RWPE2 (cell line): ENCODE measurements around the gene RECQL5.
A peak's percentile ranks its signal among the peaks of the same experiment; 100 is the strongest.

Experiments
- ATAC-seq: fragments of 200-7000 bp; cut with Tn5 transposase; 3 replicates; pipeline ENCODE4 v1.9.1; 2021; ENCODE audit warnings: low read depth
- DNase-seq: peaks from one replicate; pipeline ENCODE4 v3.0.0-alpha.2; 2020; ENCODE audit warnings: low spot score
- H3K27ac ChIP-seq: fragments of 450-650 bp; 2 replicates; pipeline ENCODE4 v1.5.1; 2017; ENCODE audit warnings: mild to moderate bottlenecking; ENCODE audit not compliant: poor library complexity, severe bottlenecking
- H3K27me3 ChIP-seq: fragments of 250-450 bp; sonication (Bioruptor Pico); 2 replicates; pipeline ENCODE4 v1.5.1; 2021; ENCODE audit warnings: mild to moderate bottlenecking, moderate library complexity; ENCODE audit not compliant: insufficient read depth, poor library complexity, severe bottlenecking
- H3K36me3 ChIP-seq: fragments of 250-450 bp; sonication (Bioruptor Pico); 2 replicates; pipeline ENCODE4 v1.5.1; 2020; ENCODE audit warnings: low read depth, mild to moderate bottlenecking, moderate library complexity
- H3K4me1 ChIP-seq: fragments of 250-450 bp; sonication (Bioruptor Pico); 2 replicates; pipeline ENCODE4 v1.5.1; 2021; ENCODE audit warnings: mild to moderate bottlenecking, moderate library complexity; ENCODE audit not compliant: insufficient read depth, poor library complexity, severe bottlenecking
- H3K4me3 ChIP-seq: fragments of 250-450 bp; sonication (Bioruptor Pico); 2 replicates; pipeline ENCODE4 v1.5.1; 2021; ENCODE audit warnings: mild to moderate bottlenecking, moderate library complexity; ENCODE audit not compliant: severe bottlenecking
- H3K9me3 ChIP-seq: fragments of 250-450 bp; sonication (Bioruptor Pico); 2 replicates; pipeline ENCODE4 v1.5.1; 2021; ENCODE audit warnings: mild to moderate bottlenecking, moderate library complexity; ENCODE audit not compliant: severe bottlenecking
- TF ChIP-seq, protein P1 (sequence below): fragments of 450-650 bp; IDR thresholded peaks from one replicate; pipeline ENCODE4 v1.5.1; 2017; ENCODE audit warnings: mild to moderate bottlenecking, moderate library complexity; ENCODE audit not compliant: poor library complexity, severe bottlenecking

The RECQL5 gene

DNA sequence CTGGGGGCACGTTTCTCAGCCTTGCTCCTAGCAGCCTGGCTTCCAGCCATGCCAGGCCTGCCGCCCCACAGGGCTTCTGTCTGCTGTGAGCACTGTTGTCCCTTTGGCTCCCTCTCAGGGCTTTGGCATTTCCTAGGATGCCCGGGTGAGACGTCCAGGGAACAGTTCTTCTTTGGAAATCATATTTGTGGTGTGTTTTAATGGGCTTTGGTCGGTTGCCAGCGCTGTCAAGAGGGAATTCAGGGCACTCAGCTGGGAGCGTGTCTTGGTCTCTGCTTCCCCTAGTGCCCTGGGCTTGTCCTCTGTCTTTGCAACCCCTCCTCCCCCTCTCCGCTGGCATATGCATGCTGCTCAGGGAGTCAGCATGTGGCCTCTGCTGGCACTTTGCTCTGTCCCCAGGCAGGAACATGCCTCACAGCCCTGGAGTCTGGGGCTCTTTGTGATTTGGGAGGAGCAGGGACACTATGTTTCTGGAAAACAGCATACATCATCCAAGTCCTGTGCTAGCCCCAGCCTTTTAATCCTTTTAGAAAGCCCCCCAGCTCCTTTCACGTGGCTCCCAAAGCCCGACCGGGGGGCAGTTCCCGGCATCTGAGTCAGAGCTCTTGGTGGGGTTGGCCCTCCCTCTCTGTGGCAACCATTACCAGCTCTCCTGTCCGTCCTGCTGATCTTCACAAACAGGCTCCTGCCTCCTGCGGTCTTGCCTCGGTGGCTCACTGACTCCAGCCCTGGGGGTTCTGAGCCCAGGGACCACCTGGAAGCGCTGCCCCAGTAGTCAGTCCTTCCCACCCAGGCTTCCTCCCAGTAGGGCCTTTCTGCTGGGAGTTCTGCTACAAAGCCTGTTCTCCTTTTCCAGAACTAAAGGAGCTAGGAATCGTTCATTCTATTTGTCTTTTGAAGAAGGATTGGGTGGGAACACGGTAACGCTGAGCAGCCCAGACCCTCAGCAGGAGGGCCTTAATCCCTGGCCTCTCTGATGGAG lies 26.8 kb upstream of the RECQL5 start:
- H3K27me3 ChIP-seq, result no peaks in the 10 kb centered on the region
- no peak overlapping the region for H3K4me3 ChIP-seq
- peak overlapping the region; percentile 100 for H3K27ac ChIP-seq
- no peaks in the 10 kb centered on the region for H3K9me3 ChIP-seq
- H3K36me3 ChIP-seq, result peaks cover 60% of the 10 kb centered on the region
- H3K4me1 ChIP-seq, result peaks cover 78% of the 10 kb centered on the region
- ATAC-seq (peak; percentile 60), DNase-seq (peak; percentile 97)
- TF ChIP-seq, protein P1, sequence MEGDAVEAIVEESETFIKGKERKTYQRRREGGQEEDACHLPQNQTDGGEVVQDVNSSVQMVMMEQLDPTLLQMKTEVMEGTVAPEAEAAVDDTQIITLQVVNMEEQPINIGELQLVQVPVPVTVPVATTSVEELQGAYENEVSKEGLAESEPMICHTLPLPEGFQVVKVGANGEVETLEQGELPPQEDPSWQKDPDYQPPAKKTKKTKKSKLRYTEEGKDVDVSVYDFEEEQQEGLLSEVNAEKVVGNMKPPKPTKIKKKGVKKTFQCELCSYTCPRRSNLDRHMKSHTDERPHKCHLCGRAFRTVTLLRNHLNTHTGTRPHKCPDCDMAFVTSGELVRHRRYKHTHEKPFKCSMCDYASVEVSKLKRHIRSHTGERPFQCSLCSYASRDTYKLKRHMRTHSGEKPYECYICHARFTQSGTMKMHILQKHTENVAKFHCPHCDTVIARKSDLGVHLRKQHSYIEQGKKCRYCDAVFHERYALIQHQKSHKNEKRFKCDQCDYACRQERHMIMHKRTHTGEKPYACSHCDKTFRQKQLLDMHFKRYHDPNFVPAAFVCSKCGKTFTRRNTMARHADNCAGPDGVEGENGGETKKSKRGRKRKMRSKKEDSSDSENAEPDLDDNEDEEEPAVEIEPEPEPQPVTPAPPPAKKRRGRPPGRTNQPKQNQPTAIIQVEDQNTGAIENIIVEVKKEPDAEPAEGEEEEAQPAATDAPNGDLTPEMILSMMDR, result peak; percentile 39

DNA sequence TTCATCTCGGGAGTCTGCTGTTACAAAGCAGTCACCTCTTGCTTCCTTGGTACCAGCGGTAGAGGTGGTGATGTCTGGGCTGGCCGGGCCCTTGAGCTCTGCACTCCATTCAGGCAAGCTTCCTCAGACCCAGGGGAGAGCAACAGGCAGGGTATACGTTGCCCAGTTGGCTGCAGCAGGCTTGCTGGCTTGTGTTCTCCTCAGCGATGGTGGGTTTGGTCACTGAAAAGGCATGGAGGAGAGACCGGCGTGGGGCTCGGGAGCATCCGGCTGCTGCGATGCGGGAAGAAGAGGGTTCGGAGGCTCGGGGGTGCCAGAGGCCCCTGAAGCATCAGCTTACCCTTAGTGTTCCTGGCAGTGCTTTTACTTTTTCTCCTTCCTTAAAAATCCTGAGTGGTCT lies 26.0 kb upstream of the RECQL5 start:
- peak overlapping the region; percentile 100 for H3K27ac ChIP-seq
- H3K27me3 ChIP-seq, result no peaks in the 10 kb centered on the region
- TF ChIP-seq, protein P1, result no peak
- DNase-seq (no peak), ATAC-seq (no peak)
- H3K4me1 ChIP-seq, result peaks cover 86% of the 10 kb centered on the region
- no peak overlapping the region for H3K4me3 ChIP-seq
- H3K36me3 ChIP-seq, result peaks cover 64% of the 10 kb centered on the region
- H3K9me3 ChIP-seq, result no peaks in the 10 kb centered on the region

DNA sequence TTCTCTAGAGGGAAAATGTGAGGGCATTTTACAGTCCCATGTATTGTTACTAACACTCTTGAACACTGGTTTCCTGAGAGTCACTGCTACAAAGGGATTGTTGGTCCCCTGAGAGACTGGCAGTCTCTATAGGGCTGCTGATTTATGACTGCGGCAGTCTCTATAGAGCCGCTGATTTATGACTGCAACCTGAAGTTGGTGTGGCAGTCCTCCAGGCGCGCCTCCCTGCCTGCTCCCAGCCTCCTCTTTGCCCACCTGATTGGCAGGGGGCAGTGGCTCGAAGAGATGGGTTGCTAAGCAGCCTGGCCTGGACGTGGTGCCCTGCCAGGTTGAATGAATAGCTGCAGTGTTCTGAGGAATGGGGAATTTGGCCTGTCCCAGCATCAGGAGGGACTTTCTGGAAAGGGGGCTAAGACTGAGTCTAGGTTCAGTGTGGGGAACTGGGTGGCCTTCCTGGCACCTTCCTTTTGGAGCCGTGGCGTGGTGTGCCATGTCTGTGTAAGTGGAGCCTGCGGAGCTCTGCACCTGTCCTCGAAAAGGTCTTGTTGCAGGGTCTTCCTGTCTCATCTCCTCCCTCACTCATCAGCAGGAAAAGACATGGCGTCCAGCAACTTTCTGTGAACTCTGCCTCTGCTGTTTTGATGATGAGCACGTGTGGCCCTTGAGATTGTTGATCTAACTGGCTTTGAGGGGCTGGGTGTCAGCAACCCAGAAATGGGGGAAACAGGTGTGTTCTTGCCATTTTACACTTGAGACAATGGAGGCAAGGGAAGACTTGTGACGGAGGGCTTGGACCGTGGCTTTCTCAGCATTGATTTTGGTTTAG lies 25.1 kb upstream of the RECQL5 start:
- peaks cover 68% of the 10 kb centered on the region for H3K36me3 ChIP-seq
- DNase-seq (no peak), ATAC-seq (no peak)
- TF ChIP-seq, protein P1, result no peak
- H3K9me3 ChIP-seq, result no peaks in the 10 kb centered on the region
- no peaks in the 10 kb centered on the region for H3K27me3 ChIP-seq
- H3K4me1 ChIP-seq, result peaks cover 88% of the 10 kb centered on the region
- H3K27ac ChIP-seq, result peak overlapping the region; percentile 100
- H3K4me3 ChIP-seq, result no peak overlapping the region

- no peaks in the 10 kb centered on the region for H3K27me3 ChIP-seq
- ATAC-seq (no peak), DNase-seq (no peak)
- no peak overlapping the region for H3K4me3 ChIP-seq
- TF ChIP-seq, protein P1, result no peak
- H3K36me3 ChIP-seq, result peaks cover 73% of the 10 kb centered on the region
- peak overlapping the region; percentile 100 for H3K27ac ChIP-seq
- peaks cover 92% of the 10 kb centered on the region for H3K4me1 ChIP-seq
- no peaks in the 10 kb centered on the region for H3K9me3 ChIP-seq
These were observed 24.4 kb upstream of the RECQL5 start for GRCh38 chr17:75691371-75691791.
